Tibial nerve (tissue), 4 donors: ENCODE data around the gene DUS3L.

Experiments used
- EP300 ChIP-seq, 2 donors: sonication (generic); formaldehyde crosslinking; IDR thresholded peaks; one replicate each; pipeline ENCODE4 v1.6.1; 2017; ENCODE audit warnings: antibody characterized with exemption in 2 of 2, mild to moderate bottlenecking in 1 of 2
- POLR2A ChIP-seq, 2 donors: fragments of 450-650 bp; IDR thresholded peaks; one replicate each; pipeline ENCODE4 v1.6.1; 2017; ENCODE audit warnings: antibody characterized with exemption in 2 of 2, mild to moderate bottlenecking in 2 of 2, moderate library complexity in 2 of 2
- TF ChIP-seq, protein P1 (sequence below), 5 experiments: fragments of 200-600 bp in 3 of 5; fragments of 450-650 bp in 2 of 5; sonication (generic) in 3 of 5; IDR thresholded peaks; one replicate each; pipeline ENCODE4 v1.5.1; 2016 to 2019; ENCODE audit warnings: antibody characterized with exemption in 5 of 5, mild to moderate bottlenecking in 3 of 5, moderate library complexity in 2 of 5

DNA sequence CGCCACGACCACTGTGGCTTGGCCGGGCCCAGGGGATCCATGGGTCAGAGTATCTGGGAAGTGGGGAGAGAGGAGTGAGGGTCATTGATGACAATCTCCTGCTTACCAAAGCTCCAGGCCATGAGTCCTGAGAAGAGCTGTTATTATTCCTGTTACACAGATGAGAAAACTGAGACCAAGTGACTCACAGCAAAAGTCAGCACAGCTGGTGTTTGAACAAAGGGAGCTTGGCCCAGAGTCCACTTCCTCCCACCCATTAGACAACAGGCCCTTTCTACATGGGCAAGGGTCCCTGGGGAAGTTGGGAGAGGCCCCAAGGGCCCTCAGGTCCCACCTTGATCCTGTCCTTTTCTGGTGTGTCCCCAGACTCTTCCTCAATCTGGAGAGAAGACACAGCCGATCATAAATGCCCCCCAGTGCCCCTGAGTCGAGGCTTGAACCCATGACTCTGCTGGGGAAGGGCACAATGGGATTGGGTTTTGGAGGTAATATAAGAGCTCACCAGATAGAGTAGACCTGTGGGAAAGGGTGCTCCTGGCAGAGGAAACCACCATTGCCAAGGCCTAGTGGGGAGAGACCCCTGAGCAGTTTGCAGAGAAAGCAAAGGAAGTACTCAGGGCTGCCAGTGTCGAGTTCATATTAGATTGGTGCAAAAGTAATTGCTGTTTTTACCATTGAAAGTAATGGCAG, 41.7 kb upstream of the DUS3L start:
- TF ChIP-seq, protein P1, sequence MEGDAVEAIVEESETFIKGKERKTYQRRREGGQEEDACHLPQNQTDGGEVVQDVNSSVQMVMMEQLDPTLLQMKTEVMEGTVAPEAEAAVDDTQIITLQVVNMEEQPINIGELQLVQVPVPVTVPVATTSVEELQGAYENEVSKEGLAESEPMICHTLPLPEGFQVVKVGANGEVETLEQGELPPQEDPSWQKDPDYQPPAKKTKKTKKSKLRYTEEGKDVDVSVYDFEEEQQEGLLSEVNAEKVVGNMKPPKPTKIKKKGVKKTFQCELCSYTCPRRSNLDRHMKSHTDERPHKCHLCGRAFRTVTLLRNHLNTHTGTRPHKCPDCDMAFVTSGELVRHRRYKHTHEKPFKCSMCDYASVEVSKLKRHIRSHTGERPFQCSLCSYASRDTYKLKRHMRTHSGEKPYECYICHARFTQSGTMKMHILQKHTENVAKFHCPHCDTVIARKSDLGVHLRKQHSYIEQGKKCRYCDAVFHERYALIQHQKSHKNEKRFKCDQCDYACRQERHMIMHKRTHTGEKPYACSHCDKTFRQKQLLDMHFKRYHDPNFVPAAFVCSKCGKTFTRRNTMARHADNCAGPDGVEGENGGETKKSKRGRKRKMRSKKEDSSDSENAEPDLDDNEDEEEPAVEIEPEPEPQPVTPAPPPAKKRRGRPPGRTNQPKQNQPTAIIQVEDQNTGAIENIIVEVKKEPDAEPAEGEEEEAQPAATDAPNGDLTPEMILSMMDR (IDR thresholded peaks at IDR 0.05), result no peak
- no peak for TF ChIP-seq POLR2A (IDR thresholded peaks at IDR 0.05)
- no peak for TF ChIP-seq EP300 (IDR thresholded peaks at IDR 0.05)
